HG03342 (cell line): ENCODE data around the gene CNDP1.

Experiments used
- ATAC-seq: cut with Tn5 transposase; IDR thresholded peaks from one replicate; pipeline ENCODE4 v1.9.1; 2021; ENCODE audit warnings: mild to moderate bottlenecking, moderate library complexity; ENCODE audit not compliant: unreplicated experiment

Gene CNDP1

DNA sequence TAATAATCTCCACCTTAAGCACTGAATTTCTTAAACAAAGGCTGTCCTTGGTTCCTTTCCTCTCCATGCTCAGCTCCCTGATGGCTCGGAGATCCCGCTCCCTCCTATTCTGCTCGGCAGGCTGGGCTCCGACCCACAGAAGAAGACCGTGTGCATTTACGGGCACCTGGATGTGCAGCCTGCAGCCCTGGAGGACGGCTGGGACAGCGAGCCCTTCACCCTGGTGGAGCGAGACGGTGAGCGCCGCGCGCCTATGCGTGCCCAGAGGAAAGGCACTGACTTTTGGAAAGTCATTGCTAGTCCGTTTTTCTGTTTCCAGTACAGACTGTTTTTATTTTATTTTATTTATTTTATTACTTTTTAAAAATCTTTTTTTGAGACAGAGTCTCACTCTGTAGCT, 28.5 kb upstream of the CNDP1 start:
- ATAC-seq, result no peak

DNA sequence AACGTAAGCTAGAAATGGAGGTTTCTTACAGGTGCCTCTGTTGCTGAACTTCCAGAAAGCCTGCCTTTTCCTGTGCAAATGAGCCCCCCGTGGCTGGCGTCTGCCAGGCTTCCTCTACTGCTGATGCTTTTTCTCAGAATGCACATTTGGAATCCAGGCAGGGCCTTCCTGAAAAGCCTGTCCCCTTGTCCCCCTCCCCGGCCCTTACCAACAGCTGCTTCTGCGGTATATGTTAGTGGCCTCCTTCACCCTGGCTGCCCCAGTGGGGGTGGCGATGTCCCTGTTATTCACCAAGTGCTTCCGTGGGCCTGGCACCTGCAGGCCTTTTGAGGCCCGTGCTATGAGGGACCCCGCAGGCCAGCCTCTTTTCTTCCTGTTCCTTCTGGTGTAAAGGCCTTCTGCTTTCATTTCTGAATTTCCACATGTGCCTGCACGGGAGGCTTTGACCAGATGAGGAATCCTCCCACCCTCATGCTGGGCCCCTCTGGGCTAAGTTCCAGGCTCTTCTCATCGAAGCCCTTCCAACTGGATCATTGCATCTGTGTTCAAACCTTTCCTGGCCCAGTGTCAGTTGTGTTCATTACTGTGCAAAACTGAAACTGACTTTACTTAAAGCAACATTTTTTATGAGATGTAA, 27.7 kb upstream of the CNDP1 start:
- ATAC-seq, result no peak

- no peak for ATAC-seq
Measured at GRCh38 chr18:74507097-74507881, 27.0 kb upstream of the CNDP1 start.

DNA sequence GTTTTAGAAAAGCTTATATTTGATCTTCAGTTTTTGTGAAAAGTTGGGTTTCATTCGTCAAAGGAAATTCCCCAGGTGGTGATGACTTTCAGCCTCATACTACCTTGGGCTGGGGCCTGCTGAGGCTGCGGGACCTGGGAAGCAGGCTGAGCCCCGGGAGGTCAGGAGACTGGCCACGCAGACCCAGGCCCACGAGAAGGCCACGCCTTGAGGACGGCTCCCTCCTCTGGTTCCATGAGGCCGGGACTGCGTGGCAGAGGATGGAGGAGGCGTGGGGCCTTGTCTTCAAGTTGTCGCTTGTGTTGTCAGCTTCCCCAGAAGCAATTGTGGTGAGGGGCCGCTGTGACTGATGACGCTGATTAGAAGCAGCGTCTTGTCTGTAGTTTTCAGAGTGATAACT, 26.4 kb upstream of the CNDP1 start:
- ATAC-seq, result no peak

DNA sequence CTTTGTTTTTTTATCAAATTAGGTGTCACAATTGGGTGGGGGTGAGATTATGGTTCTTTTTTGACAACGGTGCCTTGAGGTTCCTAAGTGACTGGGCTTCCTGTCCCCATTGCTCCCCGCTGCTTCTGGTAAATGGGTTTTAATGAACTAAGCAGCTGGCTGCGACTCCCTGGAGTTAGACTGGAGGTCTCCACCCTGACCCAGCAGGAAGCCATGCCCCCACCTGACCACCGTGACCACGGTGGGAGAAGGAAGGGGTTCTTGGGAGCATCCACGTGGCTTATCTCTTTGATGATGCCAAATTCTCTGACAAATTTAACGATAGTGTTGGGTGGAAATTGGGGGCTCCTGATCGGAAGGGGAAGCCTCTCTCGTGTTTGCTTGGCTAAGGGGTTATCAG, 25.9 kb upstream of the CNDP1 start:
- no peak for ATAC-seq

DNA sequence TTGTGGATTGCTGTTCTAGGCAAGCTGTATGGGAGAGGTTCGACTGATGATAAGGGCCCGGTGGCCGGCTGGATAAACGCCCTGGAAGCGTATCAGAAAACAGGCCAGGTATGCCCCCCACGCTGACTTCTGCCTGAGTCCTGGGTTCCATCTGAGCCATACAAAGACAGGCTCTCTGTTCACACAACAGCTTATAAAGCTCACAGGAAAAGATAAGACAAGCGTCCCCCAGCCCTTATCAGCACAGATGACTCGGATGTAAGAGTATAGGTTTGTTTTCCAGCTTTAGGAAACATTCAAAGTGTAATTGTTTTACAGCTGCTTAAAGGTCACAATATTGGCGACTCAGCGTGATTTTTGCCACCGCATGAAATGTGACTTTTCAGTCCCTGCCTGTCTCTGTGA, 25.5 kb upstream of the CNDP1 start:
- ATAC-seq, result no peak

DNA sequence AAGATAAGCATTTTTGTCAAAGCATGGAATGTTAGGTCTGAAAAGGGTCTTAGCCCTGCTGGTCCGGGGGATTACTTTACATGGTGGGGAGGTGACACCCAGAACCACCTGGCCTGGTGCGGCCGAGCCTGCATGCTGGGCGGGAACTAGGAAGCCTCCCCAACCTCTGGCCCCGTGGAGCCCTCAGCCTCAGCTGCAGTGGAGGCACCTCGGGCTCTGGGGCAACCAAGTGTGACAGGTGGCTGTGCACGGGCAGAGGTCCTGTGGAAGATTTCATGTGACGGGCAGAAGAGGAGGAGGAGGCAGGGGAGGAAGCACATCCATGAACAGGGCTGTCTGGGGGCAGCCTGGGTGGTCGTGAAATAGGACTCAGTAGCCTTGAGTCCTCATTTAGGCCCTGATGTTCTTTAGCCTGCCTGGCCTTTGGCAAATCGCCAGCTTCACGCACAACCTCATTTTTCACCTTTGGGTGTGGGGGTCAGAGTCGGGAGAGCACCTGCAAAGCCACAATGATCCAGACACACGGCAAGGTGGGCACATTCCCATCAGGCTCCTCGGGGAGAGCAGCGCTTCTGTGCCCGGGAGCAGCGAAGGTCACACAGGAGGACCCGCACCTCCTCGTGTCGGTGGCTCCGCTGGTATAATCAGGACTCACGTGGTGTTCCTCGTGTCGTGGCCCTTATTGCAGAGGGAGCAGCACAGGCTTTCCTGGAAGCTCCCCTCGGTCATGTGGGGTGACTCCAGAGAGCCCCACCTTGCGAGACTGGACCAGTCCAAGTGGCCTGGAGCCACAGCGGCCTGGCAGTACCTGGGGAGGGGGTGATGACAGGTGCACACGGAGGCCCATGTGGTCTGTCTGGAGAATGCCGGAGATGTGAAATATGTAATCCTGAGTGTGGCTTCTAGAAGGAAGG, 24.2 kb upstream of the CNDP1 start:
- ATAC-seq, result no peak

DNA sequence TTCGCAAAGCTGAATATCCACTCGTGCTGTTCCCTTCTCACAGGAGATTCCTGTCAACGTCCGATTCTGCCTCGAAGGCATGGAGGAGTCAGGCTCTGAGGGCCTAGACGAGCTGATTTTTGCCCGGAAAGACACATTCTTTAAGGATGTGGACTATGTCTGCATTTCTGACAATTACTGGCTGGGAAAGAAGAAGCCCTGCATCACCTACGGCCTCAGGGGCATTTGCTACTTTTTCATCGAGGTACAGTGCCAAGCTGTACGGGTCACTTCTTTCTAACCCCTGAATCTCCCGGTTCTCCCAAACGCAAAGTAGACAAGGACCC, 23.6 kb upstream of the CNDP1 start:
- ATAC-seq, result no peak

DNA sequence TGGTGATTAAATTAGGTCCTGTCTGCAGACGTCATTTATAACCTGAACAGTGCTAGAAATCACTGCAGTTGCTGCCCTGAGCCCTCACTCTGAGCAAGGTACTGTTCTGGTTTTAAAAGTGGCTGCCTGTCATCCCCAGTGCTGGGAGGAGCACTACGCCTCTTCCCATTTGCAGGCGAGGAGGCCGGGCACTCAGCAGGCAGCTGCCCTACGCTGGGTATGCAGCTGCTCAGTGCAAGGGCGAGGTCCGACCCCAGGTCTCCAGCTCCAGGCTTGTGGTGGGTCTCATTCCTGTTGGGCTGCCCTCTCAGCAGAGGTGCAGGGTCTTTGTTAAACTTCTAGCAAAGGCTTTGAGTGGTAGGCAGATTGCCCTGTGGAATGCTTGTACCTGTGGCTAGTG, 22.5 kb upstream of the CNDP1 start:
- no peak for ATAC-seq

DNA sequence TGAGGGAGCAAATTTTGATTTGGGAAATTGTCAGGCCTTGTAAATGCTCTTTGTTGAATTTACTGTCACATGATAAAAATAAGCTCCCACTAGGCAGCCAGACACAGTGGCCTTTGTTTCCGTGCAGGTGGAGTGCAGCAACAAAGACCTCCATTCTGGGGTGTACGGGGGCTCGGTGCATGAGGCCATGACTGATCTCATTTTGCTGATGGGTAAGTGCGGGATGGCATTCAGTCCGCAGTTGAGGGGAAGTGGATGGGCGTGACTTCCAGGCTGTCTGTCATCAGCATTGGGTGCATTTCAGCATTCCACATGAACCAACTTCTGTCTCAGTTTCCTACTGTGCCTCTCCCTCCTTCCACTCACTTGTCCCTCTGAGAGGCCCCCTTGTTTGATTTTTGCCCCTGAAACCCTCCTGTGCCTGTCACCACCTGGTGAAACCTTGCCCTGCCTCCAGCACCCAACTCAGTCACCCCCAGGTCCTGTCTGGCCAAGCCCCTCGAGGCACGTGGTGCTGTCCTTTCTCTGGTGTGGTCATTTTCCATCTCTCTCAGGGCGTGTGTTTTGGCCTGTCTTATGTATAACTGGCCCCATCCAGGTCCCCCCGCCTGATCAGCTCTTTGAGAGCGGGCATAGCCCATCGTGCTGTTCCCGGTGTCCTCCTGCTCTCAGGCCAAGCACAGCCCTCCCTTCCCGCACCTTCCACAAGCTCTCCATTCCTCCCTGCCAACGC, 21.8 kb upstream of the CNDP1 start:
- no peak for ATAC-seq

DNA sequence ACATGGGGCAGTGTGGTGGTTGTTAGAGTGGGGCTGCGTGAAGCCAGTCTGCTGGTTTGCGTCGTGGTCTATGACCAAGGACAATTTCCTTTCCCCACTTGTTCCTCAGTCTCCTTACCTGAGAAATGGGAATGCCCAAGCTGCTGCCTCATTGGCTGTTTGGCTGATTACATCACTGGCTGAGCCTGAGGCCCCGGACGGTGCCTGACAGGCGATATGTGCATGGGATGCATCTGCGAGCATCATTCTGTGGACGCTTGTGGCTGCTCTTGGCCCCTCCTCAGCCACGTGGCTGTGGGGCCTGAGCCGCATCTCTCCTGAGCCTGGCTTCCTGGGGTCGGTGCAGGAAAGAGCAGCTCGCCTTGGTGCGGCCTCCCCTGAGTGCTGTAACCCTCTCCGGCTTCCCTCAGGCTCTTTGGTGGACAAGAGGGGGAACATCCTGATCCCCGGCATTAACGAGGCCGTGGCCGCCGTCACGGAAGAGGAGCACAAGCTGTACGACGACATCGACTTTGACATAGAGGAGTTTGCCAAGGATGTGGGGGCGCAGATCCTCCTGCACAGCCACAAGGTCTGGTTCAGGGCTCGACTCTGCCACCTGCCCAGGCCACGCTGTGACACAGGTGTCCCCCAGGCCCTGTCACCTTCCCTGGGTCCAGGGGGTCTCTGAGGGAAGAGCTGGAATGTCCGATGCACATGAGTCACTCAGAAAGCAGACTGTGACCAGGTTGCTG, 21.0 kb upstream of the CNDP1 start:
- ATAC-seq, result no peak

DNA sequence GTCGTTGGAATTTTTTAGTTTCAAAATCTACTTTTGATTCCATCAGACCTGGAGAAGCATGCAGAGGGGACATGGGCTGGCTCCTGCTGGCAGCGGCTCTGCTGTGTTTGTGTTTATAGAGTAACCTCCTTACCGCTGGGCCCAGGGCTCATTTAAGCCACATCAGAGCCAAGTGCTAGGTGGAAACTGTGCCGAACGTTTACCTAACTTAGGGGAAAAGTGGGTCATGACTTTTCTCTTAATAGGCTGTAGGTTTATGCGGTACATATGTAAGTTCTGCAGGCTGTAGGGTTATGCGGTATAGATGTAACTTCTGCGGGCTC, 20.5 kb upstream of the CNDP1 start:
- no peak for ATAC-seq

DNA sequence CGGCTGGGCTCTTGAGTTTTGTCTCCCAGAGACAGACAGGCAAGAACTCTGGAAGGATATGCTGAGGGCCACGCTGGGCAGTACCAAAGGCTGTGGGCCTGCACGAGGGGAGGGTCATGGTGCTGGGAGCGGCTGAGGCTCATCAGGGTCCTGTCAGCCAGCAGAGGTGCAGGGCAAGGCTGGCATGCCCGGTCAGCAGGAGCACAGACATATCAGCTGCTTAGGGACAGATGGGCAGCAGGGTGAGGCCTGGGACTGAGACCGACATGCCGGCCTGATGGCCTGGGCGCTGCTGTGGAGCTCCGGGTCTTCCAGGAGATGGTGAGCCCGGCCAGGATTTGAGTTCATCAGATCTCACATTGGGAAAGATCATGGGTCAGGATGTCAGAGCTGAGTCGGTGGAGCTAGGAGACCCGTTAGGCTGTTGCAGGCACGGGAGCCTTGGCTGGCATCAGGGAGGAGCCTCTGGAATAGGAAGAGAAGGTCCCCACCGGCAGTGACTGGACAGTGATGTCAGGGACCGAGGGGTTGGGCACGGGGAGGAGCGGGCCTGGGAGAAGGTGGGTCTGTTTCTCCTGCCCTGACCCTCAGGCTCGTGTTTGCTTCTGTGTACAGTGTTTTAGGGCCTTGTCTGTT, 19.3 kb upstream of the CNDP1 start:
- ATAC-seq, result no peak

GRCh38 chr18:74515620-74516231, 18.6 kb upstream of the CNDP1 start:
- no peak for ATAC-seq

- ATAC-seq, result no peak
Measured at GRCh38 chr18:74516271-74517235, 17.7 kb upstream of the CNDP1 start.

DNA sequence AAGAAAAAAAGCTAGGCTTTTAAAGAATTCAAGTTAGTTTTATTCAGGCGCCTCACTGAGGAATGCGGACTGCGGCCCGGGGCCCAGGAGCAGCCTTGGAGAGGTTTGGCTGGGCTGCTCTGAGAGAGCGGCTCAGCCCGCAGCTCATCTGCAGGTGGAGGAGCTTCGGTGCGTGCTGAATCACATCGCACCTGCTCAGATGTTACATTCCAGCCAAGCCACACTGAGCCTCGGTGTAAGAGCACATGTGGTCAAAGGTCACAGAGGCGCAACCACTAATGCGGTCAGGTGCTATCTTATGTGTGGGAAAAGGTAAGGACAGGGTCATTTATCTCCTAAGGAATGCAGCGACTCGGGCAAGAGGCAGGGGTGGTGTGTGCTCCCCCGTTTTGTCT, 17.1 kb upstream of the CNDP1 start:
- no peak for ATAC-seq

GRCh38 chr18:74518456-74519295, 15.6 kb upstream of the CNDP1 start:
- ATAC-seq, result no peak
